DMS53 treated with DMSO at 0.1 percent for 48 hours (cell line): ENCODE results near the gene SAYSD1.

Experiments used
- DNase-seq: peaks from one replicate; lab custom pipeline; 2025; ENCODE audit not compliant: unreplicated experiment; lab: John Stamatoyannopoulos, UW

SAYSD1 gene

GRCh38 chr6:39079197-39080125 is 35.5 kb downstream of the SAYSD1 start:
- no peak for DNase-seq

DNA sequence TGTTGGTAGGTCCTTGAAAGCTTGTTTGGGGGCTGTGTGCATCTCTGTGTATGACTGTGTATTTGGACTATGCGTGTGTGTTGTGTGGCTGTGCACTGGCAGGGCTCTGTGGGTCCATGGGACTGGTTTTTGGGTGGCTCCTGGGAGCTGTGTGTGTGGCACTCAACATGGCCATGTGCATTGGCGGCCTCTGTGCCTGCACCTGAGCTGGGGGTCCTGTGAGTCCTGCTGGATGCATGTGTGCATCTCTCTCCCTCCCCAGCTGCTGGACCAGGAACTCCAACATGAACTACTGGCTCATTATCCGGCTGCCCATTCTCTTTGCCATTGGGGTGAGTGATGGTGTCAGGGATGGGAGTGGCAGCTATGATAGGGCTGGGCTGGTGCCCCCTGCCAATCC is 36.3 kb downstream of the SAYSD1 start:
- DNase-seq: no peak

DNA sequence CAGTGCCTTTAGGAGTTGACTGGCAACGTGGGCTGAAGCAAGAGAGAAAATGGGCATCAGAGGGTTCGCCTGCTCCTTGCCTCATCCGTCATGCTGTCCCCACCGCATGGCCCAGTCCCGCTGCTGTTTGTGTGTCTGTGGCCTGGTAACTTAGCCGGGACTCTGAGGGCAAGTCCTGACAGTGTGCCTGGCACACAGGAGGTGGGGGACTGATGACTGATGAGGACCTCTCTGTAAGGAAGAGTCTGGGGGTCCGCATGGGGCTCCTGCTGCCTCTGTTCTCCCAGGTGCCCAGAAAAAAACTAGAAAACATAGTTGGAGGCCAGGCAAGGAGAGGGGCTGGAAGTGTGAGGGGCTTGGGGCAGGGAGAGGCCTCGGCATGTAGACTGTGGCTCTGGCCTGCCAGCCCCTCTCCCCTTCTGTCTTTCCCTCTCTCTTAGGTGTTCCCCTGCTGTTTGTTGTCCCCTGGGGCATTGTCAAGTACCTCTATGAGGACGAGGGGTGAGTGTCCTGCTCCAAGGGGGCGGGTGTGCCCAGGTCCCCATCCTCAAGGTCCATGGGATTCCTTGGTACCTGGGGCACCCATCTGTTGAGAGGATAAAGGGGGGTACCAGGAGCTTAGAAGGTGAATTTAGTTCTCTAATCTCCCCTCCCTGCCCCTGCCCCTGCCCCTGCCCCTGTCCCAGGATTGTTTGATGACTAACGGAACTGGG is 36.9 kb downstream of the SAYSD1 start:
- no peak for DNase-seq

DNA sequence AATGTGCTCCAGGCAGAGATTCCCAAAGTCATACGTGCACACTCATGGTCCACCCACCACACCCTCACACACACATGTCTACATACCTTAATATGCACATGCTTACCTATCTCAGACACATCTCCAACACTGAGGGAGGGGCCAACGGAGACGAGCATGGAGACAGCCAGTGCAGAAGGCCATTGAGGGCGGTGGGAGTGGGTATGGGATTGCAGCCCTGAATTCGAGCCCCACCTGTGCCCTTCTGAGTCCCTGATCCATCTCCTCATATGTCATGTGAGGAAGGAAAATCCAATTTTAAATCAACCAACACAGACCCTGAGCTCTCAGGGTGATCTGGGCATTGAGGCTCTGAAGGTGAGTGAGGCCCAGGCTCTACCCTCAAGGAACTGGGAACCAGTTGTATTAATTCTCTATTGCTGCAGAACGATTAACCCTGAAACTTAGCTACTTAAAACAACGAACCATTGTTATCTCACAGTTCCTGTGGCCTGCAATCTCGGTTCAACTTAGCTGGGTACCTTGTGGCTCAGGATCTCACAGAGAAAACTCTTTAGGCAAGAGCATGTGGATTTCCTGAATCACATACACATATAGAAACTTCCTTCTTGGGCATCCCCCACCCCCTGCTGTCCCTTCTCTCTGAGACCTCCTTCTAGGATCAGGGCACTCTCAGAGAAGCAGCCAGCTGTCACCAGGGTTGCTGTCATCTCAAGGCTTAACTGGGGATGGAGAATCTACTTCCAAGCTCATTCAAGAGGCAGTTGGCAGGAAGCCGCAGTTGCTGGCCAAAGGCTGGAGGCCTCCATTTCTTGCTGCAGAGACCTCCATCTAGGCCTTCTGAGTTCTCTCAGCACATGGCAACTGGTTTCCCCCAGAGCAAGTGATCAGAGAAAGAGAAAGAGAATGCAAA is 38.1 kb downstream of the SAYSD1 start:
- DNase-seq: no peak

GRCh38 chr6:39075807-39076622 is 39.0 kb downstream of the SAYSD1 start:
- no peak for DNase-seq

- DNase-seq: no peak
Measured at GRCh38 chr6:39075010-39075686, 39.8 kb downstream of the SAYSD1 start.

DNA sequence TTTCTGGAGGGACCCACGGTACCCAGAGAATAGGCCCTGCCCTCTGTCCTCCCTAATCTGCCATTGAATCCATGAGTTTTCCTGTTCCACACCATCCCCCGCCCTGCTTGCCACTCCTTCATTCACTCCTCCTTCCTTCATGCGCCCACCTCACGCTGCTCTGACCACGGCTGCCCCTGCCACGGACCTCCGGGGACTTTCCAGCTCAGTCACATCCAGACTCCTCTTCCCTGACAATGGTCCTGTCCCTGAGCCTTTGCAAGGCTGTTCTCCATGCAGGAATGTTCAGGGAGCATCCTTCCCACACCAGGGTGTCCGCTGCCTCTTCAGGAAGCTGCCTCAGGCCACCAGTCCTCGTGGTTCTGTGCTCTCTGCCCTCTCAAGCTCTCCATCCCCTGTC is 40.5 kb downstream of the SAYSD1 start:
- DNase-seq: no peak

DNA sequence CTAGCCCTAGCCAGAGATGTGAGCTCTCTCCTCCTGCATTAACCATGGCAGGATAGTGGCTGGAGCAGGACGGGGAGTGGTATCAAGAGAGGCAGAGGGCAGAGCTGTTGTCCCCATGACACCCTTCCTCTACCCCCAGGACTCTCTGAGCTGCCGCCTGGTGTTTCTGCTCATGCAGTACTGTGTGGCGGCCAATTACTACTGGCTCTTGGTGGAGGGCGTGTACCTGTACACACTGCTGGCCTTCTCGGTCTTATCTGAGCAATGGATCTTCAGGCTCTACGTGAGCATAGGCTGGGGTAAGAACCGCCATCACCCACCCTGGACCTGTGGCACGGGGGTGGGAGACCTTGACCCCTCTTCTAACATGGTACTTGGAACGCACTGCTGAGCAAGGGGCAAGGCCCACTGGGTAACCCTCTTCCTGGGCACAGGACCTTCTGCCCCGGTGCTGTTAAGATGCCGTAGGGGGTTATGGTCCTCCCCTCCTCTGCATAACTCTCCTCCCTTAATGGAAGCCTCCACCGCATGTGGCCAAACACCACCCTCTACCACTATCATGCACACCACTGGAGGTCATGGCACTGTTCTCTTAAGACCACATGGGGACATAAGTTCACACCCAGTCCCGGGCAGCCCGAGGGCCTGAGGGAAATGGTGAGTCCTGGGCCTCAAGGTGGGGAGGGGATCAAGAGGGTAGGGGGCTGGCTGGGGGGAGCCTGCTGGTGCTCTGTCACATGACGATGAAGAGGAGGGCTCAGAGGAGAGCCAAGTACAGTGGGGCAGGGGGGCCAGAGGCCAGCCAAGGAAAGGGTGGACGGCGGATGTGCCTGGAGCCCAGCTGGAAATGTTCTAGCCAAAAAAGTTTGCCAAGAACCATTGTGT is 41.3 kb downstream of the SAYSD1 start:
- DNase-seq: no peak

DNA sequence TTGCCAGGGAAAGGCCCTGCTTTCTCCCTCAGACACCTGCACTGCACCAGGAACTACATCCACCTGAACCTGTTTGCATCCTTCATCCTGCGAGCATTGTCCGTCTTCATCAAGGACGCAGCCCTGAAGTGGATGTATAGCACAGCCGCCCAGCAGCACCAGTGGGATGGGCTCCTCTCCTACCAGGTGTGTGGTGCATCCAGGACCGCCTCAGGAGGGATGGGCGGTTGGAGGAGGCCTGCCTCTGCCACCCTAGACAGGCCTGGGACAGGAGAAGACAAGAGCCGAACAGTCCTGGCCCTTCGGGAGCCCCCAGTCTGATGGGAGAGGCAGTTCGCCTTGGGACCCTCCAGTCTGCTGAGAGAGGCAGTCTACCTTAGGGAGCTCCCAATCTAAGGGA is 42.2 kb downstream of the SAYSD1 start:
- DNase-seq: no peak

GRCh38 chr6:39068391-39068790 is 46.6 kb downstream of the SAYSD1 start:
- no peak for DNase-seq

GRCh38 chr6:39065561-39065960 is 49.4 kb downstream of the SAYSD1 start:
- no peak for DNase-seq

DNA sequence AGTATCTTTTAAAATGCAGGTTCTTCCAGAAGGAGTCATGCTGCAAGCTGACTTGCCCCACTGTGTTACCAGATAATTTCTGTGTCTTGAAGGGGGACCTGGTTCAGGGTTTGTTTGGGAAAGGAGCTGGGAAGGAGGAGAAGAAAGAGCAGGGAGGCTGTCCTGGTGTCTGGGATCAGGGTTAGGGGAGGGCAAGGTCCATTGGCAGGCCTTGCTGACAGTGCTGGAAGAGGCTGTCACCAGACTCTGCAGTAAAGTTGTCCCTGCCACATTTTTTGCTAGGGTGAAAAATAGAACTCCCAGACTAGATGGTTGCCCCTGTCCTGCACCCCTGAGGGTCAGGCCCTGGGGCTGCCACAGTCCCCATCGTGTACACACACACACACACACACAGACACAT is 51.5 kb downstream of the SAYSD1 start:
- DNase-seq: no peak

GRCh38 chr6:39062014-39062740 is 52.8 kb downstream of the SAYSD1 start:
- DNase-seq: no peak

- no peak for DNase-seq
Measured at GRCh38 chr6:39061588-39061987, 53.4 kb downstream of the SAYSD1 start.

DNA sequence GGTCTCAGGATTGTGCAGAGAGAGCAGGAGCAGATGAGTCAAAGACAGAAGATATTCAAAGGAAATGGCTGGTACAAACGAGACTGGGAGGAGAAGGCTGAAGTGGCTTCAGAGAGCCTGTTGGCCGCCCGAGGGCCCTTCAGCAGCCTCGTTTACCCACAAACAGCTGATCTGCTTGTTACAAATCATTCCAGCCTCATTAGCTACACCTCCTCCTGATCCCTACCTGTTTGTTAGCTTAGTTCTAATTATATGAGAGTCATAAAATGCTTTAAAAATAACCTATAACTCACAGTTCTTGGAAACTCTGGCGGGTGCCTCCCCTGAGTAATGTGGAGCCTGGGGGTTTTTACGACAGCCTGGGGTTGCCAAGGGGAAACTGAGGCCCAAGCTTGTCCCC is 53.8 kb downstream of the SAYSD1 start:
- DNase-seq: no peak

DNA sequence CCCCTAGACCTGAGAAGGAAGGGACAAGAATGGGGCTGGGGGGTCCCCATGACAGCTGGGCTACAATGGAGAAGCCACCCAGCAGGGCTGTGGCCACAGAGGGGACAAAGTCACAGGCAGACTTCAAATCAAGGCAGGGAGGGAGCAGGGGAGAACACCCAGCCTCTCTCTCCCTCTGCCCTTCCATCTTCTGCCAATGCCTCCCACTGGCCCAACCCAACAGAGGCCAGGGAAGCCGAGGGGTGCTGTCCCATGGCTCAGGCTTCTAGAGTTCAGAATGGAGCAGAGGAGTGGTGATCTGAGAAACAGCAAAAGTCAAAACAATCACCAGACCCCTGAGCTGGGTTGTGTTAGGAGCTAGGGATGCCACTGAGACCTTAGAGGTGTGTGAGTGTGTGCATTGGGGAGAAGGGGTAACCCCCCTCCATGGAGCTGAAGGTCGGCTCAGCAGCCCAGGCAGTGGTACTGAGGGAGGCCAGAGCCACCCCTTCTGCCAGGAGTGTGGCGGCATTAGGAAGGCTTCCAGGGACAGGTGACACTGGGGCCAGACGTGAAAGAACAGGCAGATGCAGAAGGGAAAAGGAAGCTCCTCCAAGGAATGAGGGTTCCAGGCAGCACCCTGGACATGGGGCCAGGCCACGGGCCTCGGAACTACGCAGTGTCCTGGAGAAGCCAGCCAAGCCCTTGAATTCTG is 54.4 kb downstream of the SAYSD1 start:
- DNase-seq: no peak

DNA sequence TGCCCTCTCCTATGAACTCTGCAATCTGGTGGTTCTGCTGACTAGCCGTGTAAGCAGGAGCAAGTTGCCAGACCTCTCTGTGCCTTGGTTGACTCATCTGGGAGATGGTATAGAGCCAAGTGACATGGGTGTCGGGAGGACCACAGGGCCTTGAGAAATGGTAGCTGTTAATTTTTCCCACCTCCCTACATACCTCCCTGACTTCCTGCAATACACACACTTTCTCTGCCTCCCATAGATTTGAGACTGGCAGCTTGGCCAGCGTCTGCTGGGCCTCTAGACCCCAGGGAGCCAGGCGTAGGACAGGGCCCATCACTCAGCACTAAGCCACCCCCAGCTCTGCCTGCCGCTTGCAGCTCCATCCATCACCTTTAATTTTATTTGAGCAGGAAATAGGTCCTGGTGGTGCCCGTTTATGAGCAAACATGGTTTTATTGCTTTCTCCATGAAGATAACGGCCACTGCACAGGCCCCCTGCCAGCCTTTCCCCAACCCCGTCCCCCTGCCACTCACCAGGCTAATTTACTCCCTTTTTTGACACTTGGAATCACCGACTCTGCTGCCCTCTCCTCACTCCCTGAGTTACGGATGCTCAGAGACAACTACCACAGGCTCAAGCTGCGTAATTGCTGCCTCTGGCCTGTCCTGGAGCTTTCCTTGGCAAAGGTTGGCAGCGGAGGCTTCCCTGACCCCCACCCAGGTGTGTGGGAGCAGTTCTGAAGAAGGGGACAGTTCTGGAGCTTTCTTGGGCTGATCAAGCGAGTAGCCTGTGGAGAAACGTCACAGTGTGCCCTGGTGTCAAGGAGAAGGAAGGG is 55.3 kb downstream of the SAYSD1 start:
- DNase-seq: no peak
